Measurements from ENCODE around the gene PTX3. TPM values are rescaled to one million over a fixed set of nuclear protein-coding genes. Genes with fewer than 3 reads are reported as not detected.

PTX3 gene
- total RNA-seq, 1 experiment from 2014 or later: 2.9 TPM

- no peaks in the 10 kb centered on the region for H3K4me1 Mint-ChIP-seq (ENCODE audit: low read depth, unreplicated experiment)
- no peak overlapping the region for H3K4me3 Mint-ChIP-seq (ENCODE audit: low read depth, unreplicated experiment)
- no peak overlapping the region for H3K27ac Mint-ChIP-seq (ENCODE audit: unreplicated experiment)
Measured at GRCh38 chr3:157467200-157467599, 30.6 kb downstream of the PTX3 start.

GRCh38 chr3:157469561-157470294, 33.1 kb downstream of the PTX3 start:
- DNase-seq: no peak
- Mint-ChIP-seq H3K36me3 (ENCODE audit: insufficient read depth, unreplicated experiment) (no peaks in the 10 kb centered on the region), H3K4me1 (ENCODE audit: low read depth, unreplicated experiment) (no peaks in the 10 kb centered on the region), H3K27me3 (ENCODE audit: unreplicated experiment) (no peaks in the 10 kb centered on the region), H3K9me3 (ENCODE audit: low read depth, unreplicated experiment) (no peaks in the 10 kb centered on the region), H3K27ac (ENCODE audit: unreplicated experiment) (no peak overlapping the region), H3K4me3 (ENCODE audit: low read depth, unreplicated experiment) (no peak overlapping the region)
- intact Hi-C loops (cut with micrococcal nuclease; ENCODE audit: unreplicated experiment): no loop called here
- no peak for TF ChIP-seq CTCF (IDR thresholded peaks at IDR 0.05; ENCODE audit: unreplicated experiment)
- CTCF ChIA-PET: no interaction called here
- BruUV-seq (replicated peaks): no TSS peak

More at GRCh38 chr3:157467200-157467599, 30.6 kb downstream of the PTX3 start:
- DNase-seq: no peak
- TF ChIP-seq CTCF (IDR thresholded peaks at IDR 0.05; ENCODE audit: unreplicated experiment): no peak
- CTCF ChIA-PET: no interaction called here
- BruUV-seq (replicated peaks): no TSS peak
- Mint-ChIP-seq H3K9me3 (ENCODE audit: low read depth, unreplicated experiment) (no peaks in the 10 kb centered on the region), H3K36me3 (ENCODE audit: insufficient read depth, unreplicated experiment) (no peaks in the 10 kb centered on the region), H3K27me3 (ENCODE audit: unreplicated experiment) (no peaks in the 10 kb centered on the region)
- intact Hi-C loops (cut with micrococcal nuclease; ENCODE audit: unreplicated experiment): no loop called here

GRCh38 chr3:157471064-157471463, 34.4 kb downstream of the PTX3 start:
- TF ChIP-seq CTCF (IDR thresholded peaks at IDR 0.05; ENCODE audit: unreplicated experiment): no peak
- Mint-ChIP-seq H3K4me3 (ENCODE audit: low read depth, unreplicated experiment) (no peak overlapping the region), H3K9me3 (ENCODE audit: low read depth, unreplicated experiment) (no peaks in the 10 kb centered on the region), H3K4me1 (ENCODE audit: low read depth, unreplicated experiment) (no peaks in the 10 kb centered on the region), H3K27me3 (ENCODE audit: unreplicated experiment) (no peaks in the 10 kb centered on the region), H3K36me3 (ENCODE audit: insufficient read depth, unreplicated experiment) (no peaks in the 10 kb centered on the region), H3K27ac (ENCODE audit: unreplicated experiment) (no peak overlapping the region)
- intact Hi-C loops (cut with micrococcal nuclease; ENCODE audit: unreplicated experiment): no loop called here
- DNase-seq: no peak
- no TSS peak for BruUV-seq (replicated peaks)
- CTCF ChIA-PET: no interaction called here

GRCh38 chr3:157472648-157473047, 36.0 kb downstream of the PTX3 start:
- Mint-ChIP-seq H3K36me3 (ENCODE audit: insufficient read depth, unreplicated experiment) (no peaks in the 10 kb centered on the region), H3K4me1 (ENCODE audit: low read depth, unreplicated experiment) (no peaks in the 10 kb centered on the region), H3K9me3 (ENCODE audit: low read depth, unreplicated experiment) (peaks cover 2% of the 10 kb centered on the region), H3K27ac (ENCODE audit: unreplicated experiment) (no peak overlapping the region), H3K27me3 (ENCODE audit: unreplicated experiment) (no peaks in the 10 kb centered on the region), H3K4me3 (ENCODE audit: low read depth, unreplicated experiment) (no peak overlapping the region)
- BruUV-seq (replicated peaks): no TSS peak
- no peak for DNase-seq
- CTCF ChIA-PET: no interaction called here
- intact Hi-C loops (cut with micrococcal nuclease; ENCODE audit: unreplicated experiment): no loop called here
- TF ChIP-seq CTCF (IDR thresholded peaks at IDR 0.05; ENCODE audit: unreplicated experiment): no peak

All from Calu3 (cell line).